ENCODE measurements around the gene ATXN1.
"Not testable (repeated sequence)": the region's sequence is repeated elsewhere in the genome, so short reads cannot be mapped to it uniquely, and the experiment has no call there.

ATXN1 gene

DNA sequence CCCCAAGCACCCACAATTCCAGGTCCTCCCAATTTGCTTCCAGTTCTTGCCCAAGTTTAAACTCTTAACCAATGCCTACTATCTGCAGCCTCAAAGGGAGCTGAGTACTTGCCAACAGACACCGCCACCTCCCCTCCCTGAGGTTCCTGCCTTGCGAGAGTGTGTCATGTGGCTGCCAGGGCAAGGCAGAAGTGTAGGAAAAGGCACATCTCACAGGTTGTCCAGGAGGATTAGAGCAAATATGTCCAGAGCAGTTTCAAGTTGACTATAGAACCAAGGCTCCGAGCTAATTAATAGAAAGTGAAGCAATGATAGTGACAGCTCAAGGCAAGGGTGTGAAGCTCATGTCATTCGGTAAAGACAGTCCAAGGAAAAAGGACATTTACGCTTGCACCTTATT lies 127.8 kb downstream of the ATXN1 start:
- POLR2A ChIA-PET = no interaction called here

DNA sequence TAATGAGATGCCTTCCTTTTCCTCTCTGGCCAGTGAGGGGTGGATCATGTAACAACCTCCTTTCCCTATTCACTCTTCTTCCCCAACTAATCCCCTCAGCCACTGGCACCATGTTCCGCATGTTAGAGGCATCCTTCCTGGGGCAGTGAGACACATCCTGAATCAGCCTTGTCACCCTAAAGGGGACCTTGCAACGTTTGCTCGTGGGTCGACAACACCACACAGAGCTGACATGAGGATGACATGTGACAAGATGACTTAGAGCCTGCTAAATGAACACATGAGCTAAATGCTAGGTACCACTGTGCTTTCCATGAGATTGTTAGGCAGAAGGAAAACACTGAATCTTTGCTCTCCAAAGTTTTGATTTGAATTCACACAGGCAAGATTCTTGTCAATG lies 129.2 kb downstream of the ATXN1 start:
- CTCF ChIA-PET = interaction anchor here (0.5 kb wide), 1 partner anchor 636 kb away, joined by 3 read pairs; no protein-coding TSS in a partner anchor
- no peak for DNase-seq (ENCODE audit: extremely low spot score)
- TF ChIP-seq BHLHE40 (IDR thresholded peaks at IDR 0.05; ENCODE audit: borderline replicate concordance) (no peak), ELF4 (IDR thresholded peaks at IDR 0.05) (no peak), FOXM1 (IDR thresholded peaks at IDR 0.05; ENCODE audit: borderline replicate concordance) (no peak), ARNT (IDR thresholded peaks at IDR 0.05) (no peak), CTBP1 (IDR thresholded peaks at IDR 0.05; ENCODE audit: borderline replicate concordance) (no peak), FOXK2 (IDR thresholded peaks at IDR 0.05) (no peak), TARDBP (IDR thresholded peaks at IDR 0.05) (no peak), ZNF384 (IDR thresholded peaks at IDR 0.05) (no peak), L3MBTL2 (conservative IDR thresholded peaks at IDR 0.05) (no peak), NFRKB (IDR thresholded peaks at IDR 0.05) (no peak), LEF1 (IDR thresholded peaks at IDR 0.05; ENCODE audit: borderline replicate concordance) (no peak), HDGF (IDR thresholded peaks at IDR 0.05; ENCODE audit: borderline replicate concordance) (no peak), SP1 (IDR thresholded peaks at IDR 0.05) (no peak), FOXA1 (IDR thresholded peaks at IDR 0.05) (no peak), SUZ12 (IDR thresholded peaks at IDR 0.05) (no peak)
- TF ChIP-seq, protein P1, sequence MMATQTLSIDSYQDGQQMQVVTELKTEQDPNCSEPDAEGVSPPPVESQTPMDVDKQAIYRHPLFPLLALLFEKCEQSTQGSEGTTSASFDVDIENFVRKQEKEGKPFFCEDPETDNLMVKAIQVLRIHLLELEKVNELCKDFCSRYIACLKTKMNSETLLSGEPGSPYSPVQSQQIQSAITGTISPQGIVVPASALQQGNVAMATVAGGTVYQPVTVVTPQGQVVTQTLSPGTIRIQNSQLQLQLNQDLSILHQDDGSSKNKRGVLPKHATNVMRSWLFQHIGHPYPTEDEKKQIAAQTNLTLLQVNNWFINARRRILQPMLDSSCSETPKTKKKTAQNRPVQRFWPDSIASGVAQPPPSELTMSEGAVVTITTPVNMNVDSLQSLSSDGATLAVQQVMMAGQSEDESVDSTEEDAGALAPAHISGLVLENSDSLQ (IDR thresholded peaks at IDR 0.05) = no peak
- POLR2A ChIA-PET = no interaction called here

More for the DNA sequence above, 127.8 kb downstream of the ATXN1 start:
- DNase-seq (ENCODE audit: extremely low spot score) = no peak
- TF ChIP-seq BHLHE40 (IDR thresholded peaks at IDR 0.05; ENCODE audit: borderline replicate concordance) = no peak
- TF ChIP-seq HDGF (IDR thresholded peaks at IDR 0.05; ENCODE audit: borderline replicate concordance) = no peak
- TF ChIP-seq ELF4 (IDR thresholded peaks at IDR 0.05) = no peak
- TF ChIP-seq SUZ12 (IDR thresholded peaks at IDR 0.05) = no peak
- no peak for TF ChIP-seq ZNF384 (IDR thresholded peaks at IDR 0.05)
- CTCF ChIA-PET = interaction anchor here (0.6 kb wide), 1 partner anchor 367 kb away, joined by 3 read pairs; no protein-coding TSS in a partner anchor

DNA sequence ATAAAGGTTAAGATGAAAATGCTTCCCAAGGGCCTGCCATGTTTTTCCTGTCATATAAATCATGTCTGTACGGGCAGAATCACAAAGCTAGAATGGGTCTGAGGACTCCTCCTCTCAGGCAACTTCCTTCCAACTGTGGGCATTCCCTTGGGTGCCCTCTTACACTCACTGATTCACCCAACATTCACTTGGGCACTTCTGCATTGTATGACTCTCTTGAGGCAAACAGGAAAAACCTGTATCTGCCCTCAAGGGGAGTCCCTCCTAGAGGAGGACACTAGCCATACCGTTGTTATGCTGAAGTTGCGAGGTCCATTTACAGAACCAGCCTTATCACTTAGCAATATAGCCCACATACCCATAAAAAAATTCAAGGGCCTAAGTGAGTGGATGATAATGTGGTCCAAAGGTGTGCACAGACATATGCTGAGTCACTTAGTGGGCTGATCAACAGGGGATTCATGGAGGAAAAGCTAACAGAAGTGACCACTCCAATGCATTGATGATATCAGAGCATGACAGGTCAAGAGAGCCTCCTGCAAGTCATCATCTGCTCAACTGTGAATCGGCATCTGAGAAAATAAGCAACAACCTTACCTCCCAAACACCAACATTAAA lies 131.1 kb downstream of the ATXN1 start:
- no peak for TF ChIP-seq ZNF384 (IDR thresholded peaks at IDR 0.05)
- TF ChIP-seq L3MBTL2 (conservative IDR thresholded peaks at IDR 0.05) = no peak
- no peak for TF ChIP-seq SUZ12 (IDR thresholded peaks at IDR 0.05)
- TF ChIP-seq NFRKB (IDR thresholded peaks at IDR 0.05) = no peak
- TF ChIP-seq TARDBP (IDR thresholded peaks at IDR 0.05) = no peak
- TF ChIP-seq ELF4 (IDR thresholded peaks at IDR 0.05) = no peak
- no peak for TF ChIP-seq FOXM1 (IDR thresholded peaks at IDR 0.05; ENCODE audit: borderline replicate concordance)
- no peak for TF ChIP-seq LEF1 (IDR thresholded peaks at IDR 0.05; ENCODE audit: borderline replicate concordance)
- TF ChIP-seq BHLHE40 (IDR thresholded peaks at IDR 0.05; ENCODE audit: borderline replicate concordance) = no peak
- TF ChIP-seq ARNT (IDR thresholded peaks at IDR 0.05) = no peak
- no peak for DNase-seq (ENCODE audit: extremely low spot score)
- ChIA-PET POLR2A (no interaction called here), CTCF (no interaction called here)

DNA sequence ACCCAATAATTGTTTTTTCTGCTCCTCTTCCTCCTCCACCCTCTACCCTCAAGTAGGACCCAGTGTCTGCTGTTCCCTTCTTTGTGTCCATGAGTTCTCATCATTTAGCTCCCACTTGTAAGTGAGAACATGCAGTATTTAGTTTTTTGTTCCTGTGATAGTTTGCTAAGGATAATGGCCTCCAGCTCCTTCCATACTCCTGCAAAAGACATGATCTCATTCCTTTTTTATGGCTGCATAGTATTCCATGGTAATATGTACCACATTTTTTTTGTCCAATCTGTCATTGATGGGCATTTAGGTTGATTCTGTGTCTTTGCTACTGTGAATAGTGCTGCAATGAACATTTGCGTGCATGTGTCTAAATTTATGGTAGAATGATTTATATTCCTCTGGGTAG lies 132.7 kb downstream of the ATXN1 start:
- POLR2A ChIA-PET; DNase-seq (ENCODE audit: extremely low spot score); CTCF ChIA-PET: not testable (repeated sequence)

DNA sequence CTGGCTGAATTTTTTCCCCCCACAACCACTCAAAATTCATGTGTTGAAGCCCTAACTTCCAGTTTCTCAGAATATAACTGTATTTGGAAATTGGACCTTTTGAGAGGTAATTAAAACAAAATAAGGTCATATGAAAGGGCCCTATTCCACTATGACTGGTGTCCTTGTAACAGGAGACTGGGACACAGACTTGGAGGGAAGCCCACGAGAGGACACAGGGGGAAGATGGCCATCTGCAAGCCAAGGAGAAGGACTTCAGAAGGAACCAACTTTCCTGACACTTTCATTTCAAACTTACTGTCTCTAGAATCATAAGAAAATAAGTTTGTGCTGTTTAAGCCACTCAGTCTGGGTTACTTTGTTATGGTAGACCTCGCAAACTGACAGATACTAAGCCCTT lies 134.6 kb downstream of the ATXN1 start:
- POLR2A ChIA-PET = no interaction called here
- CTCF ChIA-PET = no interaction called here

DNA sequence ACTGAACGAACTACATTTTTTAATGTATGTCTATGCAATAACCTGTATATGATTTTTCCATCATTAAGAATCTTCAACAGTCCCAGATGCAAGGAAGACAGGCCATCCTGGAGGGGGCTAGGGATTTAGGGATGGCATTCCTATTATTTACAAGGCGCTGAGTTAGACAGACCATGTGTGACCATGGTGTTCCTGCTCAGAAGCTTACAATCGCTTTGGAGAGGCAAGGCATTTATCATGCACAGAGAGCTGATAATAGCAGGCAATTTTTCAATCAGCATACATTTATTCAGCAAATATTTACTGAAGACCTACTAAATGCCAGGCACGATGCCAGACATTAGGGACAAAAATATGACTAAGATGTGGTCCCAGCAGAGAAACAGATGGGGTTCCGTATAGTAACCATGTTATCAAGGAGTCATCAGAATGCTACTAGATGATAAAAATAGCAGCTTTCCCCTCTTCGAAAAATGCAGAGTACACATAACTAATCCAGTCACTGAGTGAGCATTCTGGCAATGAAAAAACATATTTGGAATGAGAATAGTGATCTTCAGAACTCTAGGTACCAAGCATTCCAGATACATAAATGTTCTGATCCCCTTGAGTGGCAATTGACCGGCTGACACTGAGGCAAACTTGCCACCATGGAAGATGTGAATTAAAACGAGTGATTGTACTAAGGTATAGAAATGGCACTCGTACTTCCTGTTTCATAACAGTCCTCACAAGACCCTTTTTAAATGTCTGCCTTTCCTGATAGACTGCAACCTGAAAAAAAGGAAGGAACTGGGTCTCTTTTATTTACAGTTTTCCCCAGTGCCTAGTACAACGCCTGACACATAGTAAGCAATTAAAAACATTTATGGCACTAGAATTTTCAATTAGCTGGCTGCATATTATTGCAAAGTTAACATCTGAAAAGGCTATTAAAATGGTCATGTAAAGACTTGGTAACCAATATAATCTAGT lies 135.7 kb downstream of the ATXN1 start:
- CTCF ChIA-PET = interaction anchor here (0.6 kb wide), 1 partner anchor 348 kb away, joined by 3 read pairs; no protein-coding TSS in a partner anchor
- POLR2A ChIA-PET = no interaction called here
- DNase-seq (ENCODE audit: extremely low spot score) = no peak
- TF ChIP-seq FOXK2 (IDR thresholded peaks at IDR 0.05) (no peak), TARDBP (IDR thresholded peaks at IDR 0.05) (no peak), CTBP1 (IDR thresholded peaks at IDR 0.05; ENCODE audit: borderline replicate concordance) (no peak), FOXM1 (IDR thresholded peaks at IDR 0.05; ENCODE audit: borderline replicate concordance) (no peak), HDGF (IDR thresholded peaks at IDR 0.05; ENCODE audit: borderline replicate concordance) (no peak), NFRKB (IDR thresholded peaks at IDR 0.05) (no peak), SUZ12 (IDR thresholded peaks at IDR 0.05) (no peak), ZNF384 (IDR thresholded peaks at IDR 0.05) (no peak), BHLHE40 (IDR thresholded peaks at IDR 0.05; ENCODE audit: borderline replicate concordance) (no peak), LEF1 (IDR thresholded peaks at IDR 0.05; ENCODE audit: borderline replicate concordance) (no peak), SP1 (IDR thresholded peaks at IDR 0.05) (no peak), L3MBTL2 (conservative IDR thresholded peaks at IDR 0.05) (no peak), ELF4 (IDR thresholded peaks at IDR 0.05) (no peak), FOXA1 (IDR thresholded peaks at IDR 0.05) (no peak), ARNT (IDR thresholded peaks at IDR 0.05) (no peak)
- TF ChIP-seq, protein P1 (IDR thresholded peaks at IDR 0.05) = no peak

More for the DNA sequence above, 134.6 kb downstream of the ATXN1 start:
- TF ChIP-seq TARDBP (IDR thresholded peaks at IDR 0.05) (no peak), ZNF384 (IDR thresholded peaks at IDR 0.05) (no peak), FOXA1 (IDR thresholded peaks at IDR 0.05) (no peak), NFRKB (IDR thresholded peaks at IDR 0.05) (no peak), ELF4 (IDR thresholded peaks at IDR 0.05) (no peak)
- DNase-seq (ENCODE audit: extremely low spot score) = no peak

Measured in HEK293T (cell line).